Inferior parietal cortex (tissue), 1 donor: ENCODE results near the gene SNAP25.

Experiments
- DNase-seq: peaks from one replicate; pipeline ENCODE4 v3.0.0-alpha.2; 2016; ENCODE audit errors: extremely low spot score

SNAP25 gene

DNA sequence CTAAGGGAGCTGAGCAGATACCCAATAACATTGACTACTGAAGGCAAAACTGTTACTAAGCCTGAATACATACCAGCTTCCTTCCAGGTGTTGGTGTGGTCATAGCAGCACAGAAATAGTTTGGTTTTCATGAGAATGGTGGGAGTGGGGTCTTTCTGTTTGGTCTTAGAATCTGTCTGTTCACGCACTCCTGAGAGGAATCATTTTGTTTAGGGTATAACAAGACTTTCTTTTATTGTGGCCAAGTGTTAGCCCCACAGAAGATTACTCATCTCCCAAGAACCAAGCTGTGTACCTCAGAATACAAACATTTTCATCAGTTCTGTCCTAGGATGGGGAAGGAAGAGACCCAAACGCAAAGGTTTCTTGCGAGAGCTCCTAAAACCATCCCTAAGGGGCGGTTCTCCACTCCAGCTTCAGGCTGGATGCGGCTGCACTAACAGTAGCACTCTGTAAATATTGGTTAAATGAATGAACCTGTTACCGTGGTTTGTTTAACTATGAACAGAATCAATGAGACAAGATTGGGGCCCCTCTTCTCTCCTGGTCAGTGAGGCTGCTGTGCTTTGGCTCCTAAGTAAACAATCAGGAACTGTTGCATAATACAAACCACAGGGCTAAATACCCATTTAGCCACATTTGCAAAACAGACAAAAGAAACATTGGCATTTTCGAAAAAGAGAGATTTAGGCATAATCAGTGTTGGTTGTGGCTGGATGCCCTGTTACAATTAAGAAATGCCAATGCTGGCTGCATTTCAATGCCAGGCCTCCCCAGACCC, 44.9 kb downstream of the SNAP25 start:
- no peak for DNase-seq

- DNase-seq, result peak; percentile 57
Measured at GRCh38 chr20:10264166-10264558, 45.5 kb downstream of the SNAP25 start.

GRCh38 chr20:10268636-10269035, 50.0 kb downstream of the SNAP25 start:
- no peak for DNase-seq

GRCh38 chr20:10270630-10271029, 52.0 kb downstream of the SNAP25 start:
- no peak for DNase-seq

- DNase-seq, result peak; percentile 55
Measured at GRCh38 chr20:10271494-10272219, 53.0 kb downstream of the SNAP25 start.

- DNase-seq, result no peak
Measured at GRCh38 chr20:10276878-10277580, 58.4 kb downstream of the SNAP25 start.

GRCh38 chr20:10277616-10278015, 59.0 kb downstream of the SNAP25 start:
- no peak for DNase-seq

GRCh38 chr20:10278412-10278811, 59.8 kb downstream of the SNAP25 start:
- DNase-seq, result no peak

DNA sequence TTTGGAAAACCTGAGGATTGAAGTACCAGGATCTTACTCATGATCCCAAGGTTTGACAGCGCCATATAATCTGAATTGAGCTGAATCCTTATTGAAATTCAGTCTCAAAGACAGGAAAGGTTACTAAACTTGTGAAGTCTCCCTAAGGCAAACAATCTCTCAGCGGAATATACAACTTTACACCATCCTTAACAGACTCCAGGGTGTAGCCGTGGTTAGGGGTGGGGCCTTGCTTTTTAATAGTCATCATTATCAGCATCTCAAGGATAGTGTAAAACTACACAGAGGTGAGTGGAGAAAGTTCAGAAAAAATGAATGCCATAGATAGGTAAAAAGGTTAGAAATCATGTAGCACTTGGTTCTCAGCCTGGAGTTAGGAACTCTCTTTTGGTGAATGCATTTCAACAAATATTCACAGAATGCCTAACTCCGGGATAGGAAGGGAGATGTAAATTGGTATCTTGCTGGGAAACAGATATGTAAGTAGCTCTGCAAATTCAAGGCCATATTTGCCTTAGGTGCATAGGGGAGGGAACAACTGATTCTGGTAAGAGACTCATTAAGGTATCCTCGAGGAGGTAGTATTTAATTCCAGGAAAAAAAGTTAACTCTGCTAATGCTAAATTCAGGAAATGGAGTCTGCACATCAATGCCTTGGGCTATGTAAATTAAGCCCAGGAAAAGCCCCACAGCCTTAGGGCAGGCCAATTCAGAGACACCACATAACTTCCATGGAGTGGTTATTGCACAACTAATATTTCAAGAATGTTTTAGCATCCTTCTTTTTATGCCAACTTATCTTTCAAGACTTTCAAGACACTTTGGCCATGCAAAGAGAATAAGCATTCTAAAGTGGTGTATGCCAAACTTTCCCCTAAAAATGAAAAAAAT, 61.6 kb downstream of the SNAP25 start:
- no peak for DNase-seq

DNA sequence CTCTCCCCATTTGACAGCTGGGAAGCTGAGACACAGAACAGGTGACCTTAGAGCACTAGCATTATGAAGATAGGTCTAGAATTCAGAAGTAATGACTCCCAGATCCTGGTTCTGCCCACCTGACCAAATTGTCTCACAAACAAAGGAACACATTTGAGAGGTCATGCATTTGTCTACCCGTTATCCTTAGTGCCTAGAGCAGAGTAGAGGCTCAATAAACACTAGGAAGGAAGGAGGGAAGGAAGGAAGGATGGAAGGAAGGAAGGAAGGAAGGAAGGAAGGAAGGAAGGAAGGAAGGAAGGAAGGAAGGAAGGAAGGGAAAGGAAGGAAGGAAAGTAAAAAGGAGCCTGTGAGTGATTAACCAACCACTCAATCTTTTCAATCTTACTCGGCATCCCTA, 63.3 kb downstream of the SNAP25 start:
- no peak for DNase-seq

- no peak for DNase-seq
Measured at GRCh38 chr20:10282979-10283456, 64.4 kb downstream of the SNAP25 start.

DNA sequence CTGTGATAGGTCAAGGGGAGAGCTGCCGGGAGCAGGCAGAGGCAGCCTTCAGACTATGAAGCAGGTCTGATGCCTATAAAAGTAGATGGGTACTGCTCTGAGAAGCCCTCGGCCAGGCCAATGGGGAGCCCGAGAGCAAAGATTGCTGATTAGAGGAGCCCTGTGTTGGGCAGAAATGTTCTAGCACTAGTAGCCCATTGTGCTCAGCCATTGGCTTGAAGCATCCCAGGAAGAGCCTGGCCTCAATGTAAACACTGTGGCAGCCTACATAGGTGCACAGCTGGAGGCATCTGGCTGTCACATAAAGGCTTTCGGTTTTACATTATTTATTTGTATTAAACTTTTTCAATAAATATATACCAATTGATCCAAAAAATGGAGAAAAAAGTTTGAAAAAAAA, 67.7 kb downstream of the SNAP25 start:
- DNase-seq, result no peak

DNA sequence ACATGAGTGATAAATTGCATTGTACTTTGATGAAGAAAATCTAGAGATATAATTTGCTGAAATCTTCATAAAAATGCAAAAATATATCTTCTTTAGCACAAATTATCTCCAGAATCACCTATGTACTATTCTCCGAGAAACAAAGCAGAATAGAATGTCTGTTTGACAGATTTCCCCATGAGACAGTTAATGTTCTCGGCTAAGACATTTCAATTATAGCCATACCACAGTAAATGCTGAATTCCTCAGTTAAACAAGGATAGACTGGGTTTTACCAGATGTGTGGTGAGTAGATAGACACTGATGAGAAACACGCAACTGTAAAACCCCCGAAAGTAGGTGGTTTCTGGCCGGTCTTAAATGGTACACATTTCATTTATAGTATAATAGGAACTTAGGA, 69.8 kb downstream of the SNAP25 start:
- DNase-seq, result no peak

- DNase-seq, result no peak
Measured at GRCh38 chr20:10288954-10289646, 70.5 kb downstream of the SNAP25 start.

DNA sequence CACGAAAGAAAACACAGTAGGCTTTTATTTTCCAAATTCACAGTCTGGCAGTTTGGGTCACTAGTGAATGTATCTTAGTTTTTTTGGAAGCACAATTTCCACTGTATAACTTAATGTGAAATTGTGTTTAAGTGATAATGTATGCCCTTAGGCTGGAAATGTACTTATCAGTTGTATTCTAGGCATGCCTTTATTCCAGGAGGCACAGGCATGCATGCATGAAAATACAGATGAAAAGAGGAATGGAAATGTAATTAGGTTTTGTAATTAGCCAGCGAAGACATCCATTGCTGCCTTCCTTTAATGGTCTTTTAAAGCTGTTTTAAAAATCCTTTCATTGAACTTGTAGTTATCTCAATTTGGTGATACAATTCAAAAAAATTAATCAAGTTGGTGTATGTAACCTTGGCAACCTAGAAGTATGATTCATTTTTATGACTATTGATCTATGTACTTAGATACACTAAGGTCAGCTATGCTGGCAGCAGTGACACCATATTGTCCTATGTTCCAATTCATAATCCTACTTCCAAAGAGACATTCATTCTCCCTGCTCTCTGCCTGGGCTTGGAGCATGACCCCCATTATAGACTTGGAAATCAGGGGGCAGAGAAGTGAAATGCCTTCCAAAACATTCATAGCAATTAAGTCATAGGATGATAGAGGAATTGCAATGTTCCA, 73.1 kb downstream of the SNAP25 start:
- DNase-seq, result no peak

DNA sequence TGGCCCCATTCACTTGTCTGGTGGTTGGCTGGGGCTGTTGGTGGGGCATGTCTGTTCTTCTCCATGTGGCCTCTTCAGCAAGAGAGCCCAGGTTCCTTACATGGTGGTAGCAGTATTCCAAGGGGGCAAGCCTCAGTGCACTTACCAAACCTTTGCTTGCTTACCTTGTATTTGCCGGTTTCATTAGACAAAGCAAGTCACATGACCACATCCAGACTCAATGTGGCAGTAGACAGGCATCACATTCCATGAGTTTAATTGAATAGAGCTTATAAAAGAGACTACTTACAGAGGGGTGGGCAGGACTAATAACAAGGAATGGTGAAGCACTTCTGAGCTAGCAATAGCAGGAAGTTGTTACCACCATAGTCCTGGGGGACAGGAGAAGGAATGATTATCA, 78.6 kb downstream of the SNAP25 start:
- DNase-seq, result no peak

- DNase-seq, result no peak
Measured at GRCh38 chr20:10297684-10298240, 79.1 kb downstream of the SNAP25 start.

DNA sequence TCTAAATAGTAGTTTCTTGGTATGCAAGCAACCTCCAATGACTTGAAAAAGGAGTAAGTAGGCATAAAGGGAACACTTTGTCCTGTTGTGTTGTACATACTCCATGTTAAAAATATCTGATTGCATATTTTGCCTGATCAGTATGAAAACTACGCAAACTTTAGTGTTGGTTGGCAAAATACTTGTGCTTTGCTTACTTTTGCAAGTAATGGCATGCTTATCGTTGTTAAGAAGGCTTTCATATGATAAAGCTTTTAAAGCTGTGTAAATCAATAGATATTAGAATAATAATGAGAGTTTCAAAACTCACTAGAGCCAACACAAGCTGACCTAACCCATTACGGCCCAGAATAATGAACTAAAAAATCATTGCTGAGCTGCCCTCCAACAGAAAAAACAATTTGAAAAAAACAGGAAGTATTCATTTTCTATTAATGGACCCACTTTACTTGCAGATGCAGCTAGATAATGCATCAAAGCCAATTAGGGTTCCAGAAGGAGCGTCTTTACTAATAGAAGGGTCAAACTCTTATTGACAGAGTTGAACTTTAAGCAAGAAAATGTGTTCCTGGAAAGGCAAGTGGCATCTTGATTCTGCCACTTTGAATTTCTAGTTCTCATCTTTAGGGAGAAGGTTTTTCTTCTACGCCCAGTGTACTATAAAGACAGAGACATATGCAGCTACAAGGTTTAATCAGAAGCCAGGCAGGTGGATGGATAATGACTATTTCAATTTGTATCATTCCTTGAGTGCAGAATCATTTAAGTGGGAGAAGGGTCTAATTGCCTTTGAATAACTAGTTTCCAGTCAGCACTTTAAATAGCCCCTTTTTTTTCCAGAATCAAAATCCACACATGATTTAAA, 82.2 kb downstream of the SNAP25 start:
- DNase-seq, result no peak

DNA sequence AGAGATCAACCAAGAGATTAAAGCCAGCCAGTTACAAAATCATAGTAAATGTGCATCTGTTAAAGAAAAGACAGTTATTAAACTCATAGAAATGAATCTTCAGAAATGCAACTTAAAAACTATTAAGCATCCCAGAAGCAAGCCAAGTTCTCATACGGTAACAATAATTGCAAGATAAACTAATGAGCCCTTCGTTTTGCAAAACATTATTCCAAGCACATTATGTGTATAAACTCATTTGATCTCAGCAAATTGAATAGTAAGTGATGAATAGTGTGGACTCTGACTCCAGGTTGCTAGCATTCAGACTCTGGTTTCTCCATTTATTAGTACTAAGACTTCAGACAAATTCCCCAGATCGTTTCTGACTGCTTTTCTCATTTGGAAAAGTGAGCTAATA, 85.2 kb downstream of the SNAP25 start:
- no peak for DNase-seq
